ENCODE results near the gene SSMEM1. TPM values are rescaled to one million over a fixed set of nuclear protein-coding genes. Genes with fewer than 3 reads are reported as not detected.

Gene SSMEM1
- total and polyA plus RNA-seq, 9 of the 15 experiments (the other 6 are each of a cell fraction or from before 2014, with no cell fraction given), result 0.10 to 0.28 (median 0.18) TPM; not detected in 4

- Histone ChIP-seq H3K4me3 (no peak overlapping the region), H3K27ac (ENCODE audit: extremely low read depth, low read depth, low read length) (no peak overlapping the region), H3K79me2 (ENCODE audit: control insufficient read depth, insufficient read depth, low read length) (no peaks in the 10 kb centered on the region), H3K4me1 (replicated peaks in 1 of 2; ENCODE audit: control insufficient read depth in 2 of 2, insufficient read depth in 2 of 2, low read length in 2 of 2) (peaks cover 9 to 16% of the 10 kb centered on the region in 2 experiments), H3K36me3 (ENCODE audit: control insufficient read depth, insufficient read depth, low read length) (no peaks in the 10 kb centered on the region), H3K9me1 (ENCODE audit: control insufficient read depth, insufficient read depth, low read length) (no peaks in the 10 kb centered on the region), H3K9me3 (replicated peaks; ENCODE audit: control insufficient read depth, insufficient read depth, low read depth, low read length) (no peaks in the 10 kb centered on the region; the same call in 1 of the 2 replicates), H3K9ac (ENCODE audit: insufficient read depth in 1 of 2, low read depth in 2 of 2, low read length in 2 of 2) (peak overlapping the region in 1 of 2 experiments; percentile 37; a peak in 1 of 4 replicates), H3K4me2 (ENCODE audit: insufficient read depth, low read length) (peak overlapping the region; percentile 0; the same call in 1 of the 2 replicates), H4K20me1 (replicated peaks; ENCODE audit: control insufficient read depth, insufficient read depth, low read length) (no peaks in the 10 kb centered on the region), H2AFZ (ENCODE audit: low read depth, low read length) (peak overlapping the region; percentile 82), H3K27me3 (ENCODE audit: control insufficient read depth in 2 of 2, insufficient read depth in 2 of 2, low read length in 2 of 2) (no peaks in the 10 kb centered on the region)
- 13% methylated on average over 2 of the region's 2 CpGs for WGBS (ENCODE audit: insufficient coverage, low coverage, missing lambda C conversion rate)
- ChIA-PET CTCF (ENCODE audit: low intra/inter-chr PET ratio) (no interaction called here), POLR2A (interaction anchor here (0.8 to 2.5 kb wide), 3 partner anchors 9 to 23 kb away, joined by 3 to 10 read pairs (median 3); no protein-coding TSS in a partner anchor)
- TF ChIP-seq UBTF (IDR thresholded peaks at IDR 0.05; ENCODE audit: borderline replicate concordance in 1 of 2, low read depth in 2 of 2, low read length in 2 of 2) (no peak), BRD9 (IDR thresholded peaks at IDR 0.05; ENCODE audit: low read depth, partially characterized antibody) (no peak), KLF1 (tag; IDR thresholded peaks at IDR 0.05) (0 out of 2 replicates have a peak, but pooled peaks have one; percentile 22), CUX1 (CRISPR knock-in tag; IDR thresholded peaks at IDR 0.05) (no peak)
- in situ Hi-C loops (cut with MboI) (no loop called here), intact Hi-C loops (cut with micrococcal nuclease) (no loop called here)
- ATAC-seq (peak; percentile 26; the same call in 1 of the 3 replicates), DNase-seq (ENCODE audit: extremely low read depth in 1 of 4, low spot score in 3 of 4) (no peak), FAIRE-seq (no peak)
- BruUV-seq (replicated peaks), result no TSS peak
Measured at GRCh38 chr7:130232209-130232608, 24.5 kb downstream of the SSMEM1 start.
